ENCODE data around the gene FBL. TPM values are rescaled to one million over a fixed set of nuclear protein-coding genes. Genes with fewer than 3 reads are reported as not detected.

FBL gene
- total and polyA plus RNA-seq, 10 donors = 126 to 403 (median 181) TPM

GRCh38 chr19:39865953-39866352 is 19.8 kb upstream of the FBL start:
- no peak for DNase-seq
- intact Hi-C loops (cut with DNase I; ENCODE audit: low total_unique reads) = no loop called here
- TF ChIP-seq POLR2A (IDR thresholded peaks at IDR 0.05) (no peak), CTCF (IDR thresholded peaks at IDR 0.05 in 8 of 11, conservative IDR thresholded peaks at IDR 0.05 in 3 of 11) (no peak), POLR2AphosphoS5 (IDR thresholded peaks at IDR 0.05) (no peak)
- H3K36me3 ChIP-seq = peaks cover 0 to 46% (median 0%) of the 10 kb centered on the region in 6 donors
- H3K27ac ChIP-seq = no peak overlapping the region
- no peaks in the 10 kb centered on the region for H3K4me1 ChIP-seq
- no peaks in the 10 kb centered on the region for H3K9me3 ChIP-seq
- H3K27me3 ChIP-seq (replicated peaks in 1 of 7) = no peaks in the 10 kb centered on the region
- no peak overlapping the region for H3K4me3 ChIP-seq
- 87 to 91% (median 90%) methylated on average over 5 of the region's 5 CpGs for WGBS, 5 donors

GRCh38 chr19:39865186-39865585 is 19.0 kb upstream of the FBL start:
- DNase-seq = no peak
- Histone ChIP-seq H3K4me1 (no peaks in the 10 kb centered on the region), H3K27ac (no peak overlapping the region), H3K36me3 (peaks cover 0 to 42% (median 0%) of the 10 kb centered on the region in 6 donors), H3K9me3 (no peaks in the 10 kb centered on the region), H3K4me3 (no peak overlapping the region), H3K27me3 (replicated peaks in 1 of 7) (no peaks in the 10 kb centered on the region)
- TF ChIP-seq POLR2A (IDR thresholded peaks at IDR 0.05) (no peak), POLR2AphosphoS5 (IDR thresholded peaks at IDR 0.05) (no peak), CTCF (IDR thresholded peaks at IDR 0.05 in 8 of 11, conservative IDR thresholded peaks at IDR 0.05 in 3 of 11) (no peak)
- intact Hi-C loops (cut with DNase I; ENCODE audit: low total_unique reads) = no loop called here
- 84 to 94% (median 89%) methylated on average over 2 of the region's 2 CpGs for WGBS, 5 donors

- TF ChIP-seq POLR2AphosphoS5 (IDR thresholded peaks at IDR 0.05) (no peak), POLR2A (IDR thresholded peaks at IDR 0.05) (no peak), CTCF (IDR thresholded peaks at IDR 0.05 in 8 of 11, conservative IDR thresholded peaks at IDR 0.05 in 3 of 11) (no peak)
- Histone ChIP-seq H3K9me3 (no peaks in the 10 kb centered on the region), H3K4me1 (no peaks in the 10 kb centered on the region), H3K27me3 (replicated peaks in 1 of 7) (no peaks in the 10 kb centered on the region), H3K27ac (no peak overlapping the region), H3K4me3 (no peak overlapping the region), H3K36me3 (peaks cover 0 to 34% (median 0%) of the 10 kb centered on the region in 6 donors)
- intact Hi-C loops (cut with DNase I; ENCODE audit: low total_unique reads) = no loop called here
- no peak for DNase-seq
- WGBS, 5 donors = 77 to 95% (median 90%) methylated on average over 2 of the region's 2 CpGs
Observed at GRCh38 chr19:39864118-39864517, 17.9 kb upstream of the FBL start.

- TF ChIP-seq POLR2A (IDR thresholded peaks at IDR 0.05) (no peak), CTCF (IDR thresholded peaks at IDR 0.05 in 8 of 11, conservative IDR thresholded peaks at IDR 0.05 in 3 of 11) (no peak), POLR2AphosphoS5 (IDR thresholded peaks at IDR 0.05) (no peak)
- DNase-seq = peak; percentile 12
- peak overlapping the region in 1 of 8 donors; percentile 39 for H3K4me3 ChIP-seq
Observed at GRCh38 chr19:39858541-39858940, 12.4 kb upstream of the FBL start.

More at GRCh38 chr19:39858541-39858940, 12.4 kb upstream of the FBL start:
- 36 to 85% (median 64%) methylated on average over 11 of the region's 11 CpGs for WGBS, 5 donors
- Histone ChIP-seq H3K27ac (no peak overlapping the region), H3K27me3 (replicated peaks in 1 of 7) (no peaks in the 10 kb centered on the region), H3K4me1 (no peaks in the 10 kb centered on the region), H3K9me3 (no peaks in the 10 kb centered on the region), H3K36me3 (peaks cover 0 to 6% (median 0%) of the 10 kb centered on the region in 6 donors)
- intact Hi-C loops (cut with DNase I; ENCODE audit: low total_unique reads) = no loop called here
